Liver (tissue), 9 donors: Measurements from ENCODE around the gene HTR4. TPM values are rescaled to one million over a fixed set of nuclear protein-coding genes. Genes with fewer than 3 reads are reported as not detected.
A peak's percentile ranks its signal among the peaks of the same experiment; 100 is the strongest.

Experiments used
- DNase-seq: peaks from one replicate; pipeline ENCODE4 v3.0.0-alpha.2; 2017; ENCODE audit warnings: low spot score
- H3K27ac ChIP-seq, 2 donors: one replicate each; pipeline ENCODE4 v1.7.0; 2013; ENCODE audit warnings: inconsistent platforms in 2 of 2, low read length in 2 of 2, control low read depth in 1 of 2, low read depth in 1 of 2, mild to moderate bottlenecking in 1 of 2
- H3K27me3 ChIP-seq, 4 donors: one replicate each; pipeline versions ENCODE4 v1.6.1 to v1.7.0; 2013; ENCODE audit warnings: low read length in 3 of 4, inconsistent platforms in 1 of 4, mild to moderate bottlenecking in 1 of 4, moderate library complexity in 1 of 4; ENCODE audit not compliant: control insufficient read depth in 4 of 4, insufficient read depth in 4 of 4
- H3K36me3 ChIP-seq, 4 donors: one replicate each; pipeline versions ENCODE4 v1.6.1 to v1.7.0; 2013; ENCODE audit warnings: low read length in 3 of 4, mild to moderate bottlenecking in 3 of 4, low read depth in 1 of 4, moderate library complexity in 1 of 4; ENCODE audit not compliant: control insufficient read depth in 4 of 4, insufficient read depth in 3 of 4
- H3K4me1 ChIP-seq, 4 donors: one replicate each; pipeline versions ENCODE4 v1.6.1 to v1.7.0; 2013; ENCODE audit warnings: low read length in 3 of 4, mild to moderate bottlenecking in 3 of 4, moderate library complexity in 1 of 4; ENCODE audit not compliant: control insufficient read depth in 4 of 4, insufficient read depth in 4 of 4
- H3K4me3 ChIP-seq, 3 donors: one replicate each; pipeline versions ENCODE4 v1.6.1 to v1.7.0; 2013; ENCODE audit warnings: low read length in 3 of 3, control low read depth in 1 of 3, low read depth in 1 of 3, mild to moderate bottlenecking in 1 of 3
- H3K9ac ChIP-seq, 2 donors: one replicate each; pipeline ENCODE4 v1.7.0; 2013; ENCODE audit warnings: low read length in 2 of 2, mild to moderate bottlenecking in 2 of 2, moderate library complexity in 2 of 2, control low read depth in 1 of 2, low read depth in 1 of 2
- H3K9me3 ChIP-seq, 4 donors: one replicate each; pipeline versions ENCODE4 v1.6.1 to v1.7.0; 2013; ENCODE audit warnings: low read length in 3 of 4; ENCODE audit not compliant: control insufficient read depth in 4 of 4
- EGR1 ChIP-seq, 2 donors: IDR thresholded peaks; 2 replicates each; pipeline ENCODE4 v1.6.1; 2016 to 2018; ENCODE audit warnings: antibody characterized with exemption in 2 of 2, low read depth in 2 of 2
- FOXA1 ChIP-seq: IDR thresholded peaks from 2 replicates; pipeline ENCODE4 v1.6.1; 2016; ENCODE audit warnings: antibody characterized with exemption
- FOXA2 ChIP-seq: IDR thresholded peaks from 2 replicates; pipeline ENCODE4 v1.6.1; 2016; ENCODE audit warnings: antibody characterized with exemption
- GABPA ChIP-seq, 2 donors: IDR thresholded peaks in 1 of 2; conservative IDR thresholded peaks in 1 of 2; 2 replicates each; pipeline ENCODE4 v1.6.1; 2016; ENCODE audit warnings: antibody characterized with exemption in 2 of 2, mild to moderate bottlenecking in 1 of 2, moderate library complexity in 1 of 2
- HNF4A ChIP-seq, 2 donors: conservative IDR thresholded peaks; 2 replicates each; pipeline ENCODE4 v1.6.1; 2016; ENCODE audit warnings: antibody characterized with exemption in 2 of 2, mild to moderate bottlenecking in 2 of 2
- HNF4G ChIP-seq: IDR thresholded peaks from 2 replicates; pipeline ENCODE4 v1.6.1; 2016; ENCODE audit warnings: antibody characterized with exemption
- JUND ChIP-seq, 2 donors: IDR thresholded peaks; 2 replicates each; pipeline ENCODE4 v1.6.1; 2016; ENCODE audit warnings: antibody characterized with exemption in 2 of 2
- NR2F2 ChIP-seq: IDR thresholded peaks from 2 replicates; pipeline ENCODE4 v1.6.1; 2016; ENCODE audit warnings: antibody characterized with exemption
- RAD21 ChIP-seq, 2 donors: IDR thresholded peaks; 2 replicates each; pipeline ENCODE4 v1.6.1; 2016; ENCODE audit warnings: antibody characterized with exemption in 2 of 2, mild to moderate bottlenecking in 2 of 2
- RXRA ChIP-seq, 2 donors: IDR thresholded peaks; 2 replicates each; pipeline ENCODE4 v1.6.1; 2017 to 2018; ENCODE audit warnings: antibody characterized with exemption in 2 of 2, mild to moderate bottlenecking in 1 of 2
- YY1 ChIP-seq: IDR thresholded peaks from 2 replicates; pipeline ENCODE4 v1.6.1; 2016; ENCODE audit warnings: antibody characterized with exemption, mild to moderate bottlenecking
- WGBS: extraction: QIAGEN DNeasy Blood & Tissue Kit; methylation state at CpG from one replicate; pipeline ENCODE4 v1.1.7; 2013; 5-methylcytosine and 5-hydroxymethylcytosine counted together
- polyA plus RNA-seq, 2 donors: library from polyadenylated mRNA; stranded (reverse) in 1 of 2; unstranded in 1 of 2; fragments of 200-250 nt in 1 of 2; fragments of >200 nt in 1 of 2; fragmentation: Nextera tagmentation in 1 of 2; extraction: Ambion mirVana in 1 of 2; gene quantifications; one replicate each; pipeline versions ENCODE4 v1.2.1 to v1.2.3, GENCODE V29; 2013 to 2015
- total RNA-seq, 2 donors: library from RNA; depleted of rRNA; stranded (reverse); fragments of >200 nt; gene quantifications; one replicate each; pipeline ENCODE4 v1.2.3, GENCODE V29; 2014
- TF ChIP-seq, protein P1 (sequence below): IDR thresholded peaks from 2 replicates; pipeline ENCODE4 v1.6.1; 2016; ENCODE audit warnings: antibody characterized with exemption, mild to moderate bottlenecking
- TF ChIP-seq, protein P2 (sequence below): IDR thresholded peaks from 2 replicates; pipeline ENCODE4 v1.6.1; 2016; ENCODE audit warnings: antibody characterized with exemption
- TF ChIP-seq, protein P3 (sequence below): IDR thresholded peaks from 2 replicates; pipeline ENCODE4 v1.6.1; 2016; ENCODE audit warnings: antibody characterized with exemption
- TF ChIP-seq, protein P4 (sequence below): IDR thresholded peaks from 2 replicates; pipeline ENCODE4 v1.6.1; 2016; ENCODE audit warnings: antibody characterized with exemption
- donor health status: healthy.
- donor health status: healthy.
- donor health status: healthy.
- donor health status: healthy.
- donor health status: healthy.

Gene HTR4
- total and polyA plus RNA-seq, 4 donors = 0.19 to 2.4 (median 0.98) TPM

DNA sequence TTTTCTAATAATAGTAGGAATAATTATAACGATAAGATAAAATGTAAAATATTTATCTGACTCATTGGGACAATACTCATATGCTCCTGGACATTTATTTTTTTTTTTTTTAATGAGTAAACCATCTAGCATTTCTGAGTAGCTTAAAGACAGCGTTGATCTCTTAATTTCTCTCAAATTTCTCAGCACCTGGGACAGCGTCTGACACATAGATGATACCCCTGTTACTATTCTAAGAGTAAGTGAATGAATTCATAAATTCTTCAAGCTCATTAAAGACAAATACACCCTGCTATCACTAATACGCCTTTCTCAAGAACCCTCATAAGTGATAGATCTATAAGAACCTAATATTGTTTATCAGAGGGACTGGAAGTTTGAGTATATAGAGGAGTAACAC, 12.0 kb upstream of the HTR4 start:
- Histone ChIP-seq H3K9ac (no peak overlapping the region), H3K4me3 (no peak overlapping the region), H3K27ac (no peak overlapping the region), H3K4me1 (no peaks in the 10 kb centered on the region), H3K36me3 (no peaks in the 10 kb centered on the region), H3K9me3 (no peaks in the 10 kb centered on the region), H3K27me3 (no peaks in the 10 kb centered on the region)
- no peak for TF ChIP-seq RXRA (IDR thresholded peaks at IDR 0.05)
- TF ChIP-seq, protein P1, sequence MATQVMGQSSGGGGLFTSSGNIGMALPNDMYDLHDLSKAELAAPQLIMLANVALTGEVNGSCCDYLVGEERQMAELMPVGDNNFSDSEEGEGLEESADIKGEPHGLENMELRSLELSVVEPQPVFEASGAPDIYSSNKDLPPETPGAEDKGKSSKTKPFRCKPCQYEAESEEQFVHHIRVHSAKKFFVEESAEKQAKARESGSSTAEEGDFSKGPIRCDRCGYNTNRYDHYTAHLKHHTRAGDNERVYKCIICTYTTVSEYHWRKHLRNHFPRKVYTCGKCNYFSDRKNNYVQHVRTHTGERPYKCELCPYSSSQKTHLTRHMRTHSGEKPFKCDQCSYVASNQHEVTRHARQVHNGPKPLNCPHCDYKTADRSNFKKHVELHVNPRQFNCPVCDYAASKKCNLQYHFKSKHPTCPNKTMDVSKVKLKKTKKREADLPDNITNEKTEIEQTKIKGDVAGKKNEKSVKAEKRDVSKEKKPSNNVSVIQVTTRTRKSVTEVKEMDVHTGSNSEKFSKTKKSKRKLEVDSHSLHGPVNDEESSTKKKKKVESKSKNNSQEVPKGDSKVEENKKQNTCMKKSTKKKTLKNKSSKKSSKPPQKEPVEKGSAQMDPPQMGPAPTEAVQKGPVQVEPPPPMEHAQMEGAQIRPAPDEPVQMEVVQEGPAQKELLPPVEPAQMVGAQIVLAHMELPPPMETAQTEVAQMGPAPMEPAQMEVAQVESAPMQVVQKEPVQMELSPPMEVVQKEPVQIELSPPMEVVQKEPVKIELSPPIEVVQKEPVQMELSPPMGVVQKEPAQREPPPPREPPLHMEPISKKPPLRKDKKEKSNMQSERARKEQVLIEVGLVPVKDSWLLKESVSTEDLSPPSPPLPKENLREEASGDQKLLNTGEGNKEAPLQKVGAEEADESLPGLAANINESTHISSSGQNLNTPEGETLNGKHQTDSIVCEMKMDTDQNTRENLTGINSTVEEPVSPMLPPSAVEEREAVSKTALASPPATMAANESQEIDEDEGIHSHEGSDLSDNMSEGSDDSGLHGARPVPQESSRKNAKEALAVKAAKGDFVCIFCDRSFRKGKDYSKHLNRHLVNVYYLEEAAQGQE = peak; percentile 84
- no peak for DNase-seq
- WGBS = 71% methylated on average over 4 of the region's 4 CpGs

DNA sequence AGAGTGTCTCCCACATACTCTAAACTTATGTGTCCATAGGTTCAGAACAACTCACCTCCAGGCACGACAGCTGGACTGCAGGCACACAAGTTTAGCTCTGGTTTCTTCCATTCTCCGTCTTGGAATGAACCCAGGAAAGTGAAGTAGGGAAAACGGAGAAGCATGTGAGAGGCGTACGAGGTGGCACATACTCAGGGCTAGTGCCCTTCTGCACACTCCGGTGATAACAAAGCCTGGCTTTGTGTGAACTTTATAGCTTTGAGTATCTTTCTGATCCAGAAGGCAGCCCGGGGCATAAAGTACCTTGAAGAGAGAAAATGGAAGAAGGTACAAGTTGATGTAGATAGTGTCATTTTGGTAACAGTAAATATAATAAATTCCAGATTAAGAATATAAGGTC, 11.1 kb upstream of the HTR4 start:
- no peak overlapping the region for H3K9ac ChIP-seq
- no peak for DNase-seq
- TF ChIP-seq, protein P2, sequence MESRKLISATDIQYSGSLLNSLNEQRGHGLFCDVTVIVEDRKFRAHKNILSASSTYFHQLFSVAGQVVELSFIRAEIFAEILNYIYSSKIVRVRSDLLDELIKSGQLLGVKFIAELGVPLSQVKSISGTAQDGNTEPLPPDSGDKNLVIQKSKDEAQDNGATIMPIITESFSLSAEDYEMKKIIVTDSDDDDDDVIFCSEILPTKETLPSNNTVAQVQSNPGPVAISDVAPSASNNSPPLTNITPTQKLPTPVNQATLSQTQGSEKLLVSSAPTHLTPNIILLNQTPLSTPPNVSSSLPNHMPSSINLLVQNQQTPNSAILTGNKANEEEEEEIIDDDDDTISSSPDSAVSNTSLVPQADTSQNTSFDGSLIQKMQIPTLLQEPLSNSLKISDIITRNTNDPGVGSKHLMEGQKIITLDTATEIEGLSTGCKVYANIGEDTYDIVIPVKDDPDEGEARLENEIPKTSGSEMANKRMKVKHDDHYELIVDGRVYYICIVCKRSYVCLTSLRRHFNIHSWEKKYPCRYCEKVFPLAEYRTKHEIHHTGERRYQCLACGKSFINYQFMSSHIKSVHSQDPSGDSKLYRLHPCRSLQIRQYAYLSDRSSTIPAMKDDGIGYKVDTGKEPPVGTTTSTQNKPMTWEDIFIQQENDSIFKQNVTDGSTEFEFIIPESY = no peak
- TF ChIP-seq YY1 (no peak), GABPA (IDR thresholded peaks at IDR 0.05 in 1 of 2, conservative IDR thresholded peaks at IDR 0.05 in 1 of 2) (no peak), FOXA1 (no peak), RAD21 (IDR thresholded peaks at IDR 0.05) (no peak), HNF4A (conservative IDR thresholded peaks at IDR 0.05) (no peak), HNF4G (no peak), EGR1 (IDR thresholded peaks at IDR 0.05; ENCODE audit: low read depth in 2 of 2) (no peak), RXRA (IDR thresholded peaks at IDR 0.05) (no peak), FOXA2 (no peak), JUND (IDR thresholded peaks at IDR 0.05) (no peak), NR2F2 (no peak)
- TF ChIP-seq, protein P3, sequence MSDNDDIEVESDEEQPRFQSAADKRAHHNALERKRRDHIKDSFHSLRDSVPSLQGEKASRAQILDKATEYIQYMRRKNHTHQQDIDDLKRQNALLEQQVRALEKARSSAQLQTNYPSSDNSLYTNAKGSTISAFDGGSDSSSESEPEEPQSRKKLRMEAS = no peak
- TF ChIP-seq, protein P4, sequence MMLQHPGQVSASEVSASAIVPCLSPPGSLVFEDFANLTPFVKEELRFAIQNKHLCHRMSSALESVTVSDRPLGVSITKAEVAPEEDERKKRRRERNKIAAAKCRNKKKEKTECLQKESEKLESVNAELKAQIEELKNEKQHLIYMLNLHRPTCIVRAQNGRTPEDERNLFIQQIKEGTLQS = no peak
- TF ChIP-seq, protein P1 = no peak
- no peak overlapping the region for H3K4me3 ChIP-seq
- no peaks in the 10 kb centered on the region for H3K36me3 ChIP-seq
- no peaks in the 10 kb centered on the region for H3K9me3 ChIP-seq
- H3K27me3 ChIP-seq = no peaks in the 10 kb centered on the region
- H3K4me1 ChIP-seq = no peaks in the 10 kb centered on the region
- H3K27ac ChIP-seq = no peak overlapping the region
- 77% methylated on average over 7 of the region's 7 CpGs for WGBS
